Gastrocnemius medialis (tissue), 4 donors: ENCODE data around the gene RNF222. TPM values are rescaled to one million over a fixed set of nuclear protein-coding genes. Genes with fewer than 3 reads are reported as not detected.
"Not testable (repeated sequence)": the region's sequence is repeated elsewhere in the genome, so short reads cannot be mapped to it uniquely, and the experiment has no call there.

Source experiments
- ATAC-seq, 2 donors: fragments of 150-250 bp; one replicate each; pipeline ENCODE4 v1.9.1; 2016
- DNase-seq, 2 donors: peaks; one replicate each; pipeline ENCODE4 v3.0.0-alpha.2; 2019
- H3K27ac ChIP-seq, 4 donors: fragments of 200-600 bp; sonication (generic); 1 replicate in 1 of 4; 2 replicates in 3 of 4; pipeline ENCODE4 v1.5.1; 2016 to 2018; ENCODE audit warnings: mild to moderate bottlenecking in 2 of 4, moderate library complexity in 1 of 4
- H3K27me3 ChIP-seq, 3 donors: fragments of 200-600 bp; sonication (generic) in 2 of 3; 1 replicate in 1 of 3; 2 replicates in 2 of 3; pipeline versions ENCODE4 v1.5.1 to v1.6.0; 2016 to 2019; ENCODE audit warnings: mild to moderate bottlenecking in 1 of 3, moderate library complexity in 1 of 3
- H3K36me3 ChIP-seq, 2 donors: fragments of 200-600 bp; sonication (generic) in 1 of 2; one replicate each; pipeline ENCODE4 v1.5.1; 2017 to 2018
- H3K4me1 ChIP-seq, 2 donors: fragments of 200-600 bp; sonication (generic) in 1 of 2; one replicate each; pipeline ENCODE4 v1.5.1; 2016 to 2017; ENCODE audit warnings: mild to moderate bottlenecking in 2 of 2
- H3K4me3 ChIP-seq, 4 donors: fragments of 200-600 bp; sonication (generic) in 3 of 4; 1 replicate in 1 of 4; 2 replicates in 3 of 4; pipeline ENCODE4 v1.5.1; 2016 to 2019; ENCODE audit warnings: mild to moderate bottlenecking in 2 of 4
- H3K9me3 ChIP-seq, 3 donors: fragments of 200-600 bp; sonication (generic) in 2 of 3; 1 replicate in 1 of 3; 2 replicates in 2 of 3; pipeline ENCODE4 v1.5.1; 2016 to 2019
- CTCF ChIP-seq, 5 experiments: fragments of 450-650 bp in 3 of 5; fragments of 200-600 bp in 2 of 5; sonication (generic) in 2 of 5; IDR thresholded peaks in 4 of 5; conservative IDR thresholded peaks in 1 of 5; 1 replicate in 4 of 5; 2 replicates in 1 of 5; pipeline ENCODE4 v1.5.1; 2016 to 2019; ENCODE audit warnings: antibody characterized with exemption in 5 of 5, mild to moderate bottlenecking in 3 of 5, moderate library complexity in 3 of 5
- POLR2A ChIP-seq, 2 donors: fragments of 450-650 bp; IDR thresholded peaks; one replicate each; pipeline ENCODE4 v1.6.1; 2017; ENCODE audit warnings: antibody characterized with exemption in 2 of 2, mild to moderate bottlenecking in 2 of 2, moderate library complexity in 2 of 2
- in situ Hi-C, 4 donors: fragments of 200-750 bp; cut with MboI; loops; one replicate each; pipeline versions ENCODE4 v1.15.0 to v1.8.0; 2017; ENCODE audit warnings: low sequenced_read_pairs in 4 of 4
- intact Hi-C: fragments of 100-400 bp; cut with DNase I; formaldehyde crosslinking; loops from one replicate; pipeline ENCODE4 v1.15.1; 2023; ENCODE audit warnings: low total_unique reads
- total RNA-seq, 4 donors: library from RNA; depleted of rRNA; stranded (reverse); fragments of >200 nt; gene quantifications; one replicate each; pipeline versions ENCODE4 v1.1.0 to v1.2.3, GENCODE V29; 2016

Gene RNF222
- total RNA-seq, 4 donors from 2014 or later: not detected

GRCh38 chr17:8382880-8383142 lies 14.8 kb downstream of the RNF222 start:
- Histone ChIP-seq H3K27me3 (no peaks in the 10 kb centered on the region), H3K4me3 (peak overlapping the region; percentile 67 to 88 (median 87)), H3K9me3 (no peaks in the 10 kb centered on the region), H3K4me1 (peaks cover 25% of the 10 kb centered on the region in 2 donors), H3K36me3 (peaks cover 0 to 43% of the 10 kb centered on the region in 2 donors), H3K27ac (peak overlapping the region; percentile 84 to 94 (median 92))
- no peak for TF ChIP-seq POLR2A (IDR thresholded peaks at IDR 0.05)
- TF ChIP-seq CTCF (IDR thresholded peaks at IDR 0.05 in 4 of 5, conservative IDR thresholded peaks at IDR 0.05 in 1 of 5): no peak
- in situ Hi-C loops: no loop called here
- intact Hi-C loops: loop anchor here (1.0 kb wide), 2 partner anchors 52 to 88 kb away; partner anchors contain the start of genes NDEL1 and SLC25A35
- DNase-seq: no peak
- ATAC-seq: peak; percentile 9 to 16

GRCh38 chr17:8382052-8382879 lies 15.4 kb downstream of the RNF222 start:
- intact Hi-C loops: no loop called here
- Histone ChIP-seq H3K27me3 (no peaks in the 10 kb centered on the region), H3K36me3 (peaks cover 0 to 48% of the 10 kb centered on the region in 2 donors), H3K4me3 (peak overlapping the region; percentile 67 to 88 (median 87)), H3K4me1 (peaks cover 25 to 27% of the 10 kb centered on the region in 2 donors), H3K9me3 (no peaks in the 10 kb centered on the region), H3K27ac (peak overlapping the region; percentile 84 to 94 (median 92))
- in situ Hi-C loops: no loop called here
- ATAC-seq: no peak
- DNase-seq: no peak
- TF ChIP-seq POLR2A (IDR thresholded peaks at IDR 0.05): no peak
- no peak for TF ChIP-seq CTCF (IDR thresholded peaks at IDR 0.05 in 4 of 5, conservative IDR thresholded peaks at IDR 0.05 in 1 of 5)

GRCh38 chr17:8380049-8380448 lies 17.6 kb downstream of the RNF222 start:
- H3K4me1 ChIP-seq: peaks cover 36 to 43% of the 10 kb centered on the region in 2 donors
- H3K27me3 ChIP-seq: no peaks in the 10 kb centered on the region
- in situ Hi-C loops: no loop called here
- no peak overlapping the region for H3K27ac ChIP-seq
- no peaks in the 10 kb centered on the region for H3K9me3 ChIP-seq
- DNase-seq (no peak), ATAC-seq (no peak)
- no peak overlapping the region for H3K4me3 ChIP-seq
- intact Hi-C loops: no loop called here
- H3K36me3 ChIP-seq: peaks cover 0 to 52% of the 10 kb centered on the region in 2 donors
- TF ChIP-seq POLR2A (IDR thresholded peaks at IDR 0.05): no peak
- no peak for TF ChIP-seq CTCF (IDR thresholded peaks at IDR 0.05 in 4 of 5, conservative IDR thresholded peaks at IDR 0.05 in 1 of 5)

GRCh38 chr17:8378117-8378516 lies 19.5 kb downstream of the RNF222 start:
- H3K27me3 ChIP-seq, H3K4me3 ChIP-seq, DNase-seq, in situ Hi-C loops, ATAC-seq, H3K9me3 ChIP-seq: not testable (repeated sequence)
- H3K36me3 ChIP-seq: peaks cover 0 to 52% of the 10 kb centered on the region in 2 donors
- H3K4me1 ChIP-seq: peaks cover 33 to 42% of the 10 kb centered on the region in 2 donors
- intact Hi-C loops: loop anchor here (5.0 kb wide), 1 partner anchor 536 kb away; no protein-coding TSS in a partner anchor
- H3K27ac ChIP-seq: peak overlapping the region in 1 of 4 donors; percentile 90

- Histone ChIP-seq H3K9me3 (no peaks in the 10 kb centered on the region), H3K4me1 (peaks cover 34 to 45% of the 10 kb centered on the region in 2 donors), H3K4me3 (no peak overlapping the region), H3K27ac (peak overlapping the region; percentile 90 to 93 (median 92)), H3K27me3 (no peaks in the 10 kb centered on the region), H3K36me3 (peaks cover 0 to 52% of the 10 kb centered on the region in 2 donors)
- TF ChIP-seq POLR2A (IDR thresholded peaks at IDR 0.05) (no peak), CTCF (IDR thresholded peaks at IDR 0.05 in 4 of 5, conservative IDR thresholded peaks at IDR 0.05 in 1 of 5) (no peak)
- DNase-seq (no peak), ATAC-seq (no peak)
- intact Hi-C loops (loop anchor here (5.0 kb wide), 1 partner anchor 535 kb away; no protein-coding TSS in a partner anchor), in situ Hi-C loops (no loop called here)
These were observed 20.2 kb downstream of the RNF222 start for GRCh38 chr17:8377422-8377821.
